HG03439 (cell line): Measurements from ENCODE around the gene RNF183.
"Not testable (repeated sequence)": the region's sequence is repeated elsewhere in the genome, so short reads cannot be mapped to it uniquely, and the experiment has no call there.

Experiments
- ATAC-seq: cut with Tn5 transposase; IDR thresholded peaks from one replicate; pipeline ENCODE4 v1.9.1; 2021; ENCODE audit warnings: mild to moderate bottlenecking, moderate library complexity; ENCODE audit not compliant: unreplicated experiment

Gene RNF183

DNA sequence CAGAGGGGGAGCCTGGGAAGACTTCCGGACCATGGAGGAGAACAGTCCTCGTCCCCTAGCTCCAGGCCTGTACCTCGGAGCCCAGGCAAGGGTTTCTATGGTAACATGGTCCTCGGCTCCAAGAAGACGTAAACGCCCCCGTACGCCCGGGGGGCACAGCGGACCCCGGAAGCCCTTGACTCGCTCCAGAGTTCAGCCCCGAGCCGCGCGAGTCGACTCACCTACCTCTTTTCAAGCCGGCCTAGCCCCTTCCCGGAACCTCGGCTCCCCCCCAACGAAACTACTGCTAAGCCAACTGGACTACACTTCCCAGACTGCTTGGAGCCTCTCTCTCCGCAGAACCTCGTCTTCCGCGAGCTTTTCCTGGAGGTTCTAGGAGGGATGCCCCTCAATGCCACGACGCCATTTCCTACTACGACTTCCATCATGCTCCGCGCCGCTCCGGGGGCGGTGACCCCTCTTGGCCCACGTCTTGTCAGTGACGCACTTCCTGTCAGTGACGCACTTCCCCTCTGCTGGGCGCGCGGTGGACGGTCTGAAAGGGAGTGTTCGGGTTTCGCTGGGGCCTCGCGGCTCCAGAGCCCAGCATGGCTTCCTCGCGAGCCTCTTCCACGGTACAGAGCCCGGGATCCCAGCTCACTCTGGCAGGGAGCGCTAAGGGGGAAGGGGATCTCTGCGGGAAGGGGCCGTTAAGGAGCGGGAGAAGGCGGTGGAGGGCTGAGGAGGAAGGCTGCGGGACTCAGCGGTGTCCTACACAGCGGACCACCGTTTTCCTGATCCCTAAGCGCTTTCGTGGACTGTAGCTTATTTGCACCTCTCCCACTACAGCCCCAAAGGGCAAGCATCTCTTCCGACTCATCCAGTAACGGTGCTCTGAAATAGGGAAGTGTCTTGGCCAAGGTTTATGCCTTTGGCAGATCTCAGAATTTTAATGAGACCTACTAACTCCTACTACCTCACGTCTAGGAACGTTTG lies 27.7 kb downstream of the RNF183 start, which contains the start of the genes CDC26 and PRPF4:
CDC26 (minus strand) TSS at position 416 of the 975 bp plus-strand sequence. CDS start 3,065 bp downstream, outside the sequence.
PRPF4 (plus strand) TSS at position 502 of the 975 bp plus-strand sequence; CDS start at position 588, 86 bp downstream.
- peak; percentile 97 for ATAC-seq

DNA sequence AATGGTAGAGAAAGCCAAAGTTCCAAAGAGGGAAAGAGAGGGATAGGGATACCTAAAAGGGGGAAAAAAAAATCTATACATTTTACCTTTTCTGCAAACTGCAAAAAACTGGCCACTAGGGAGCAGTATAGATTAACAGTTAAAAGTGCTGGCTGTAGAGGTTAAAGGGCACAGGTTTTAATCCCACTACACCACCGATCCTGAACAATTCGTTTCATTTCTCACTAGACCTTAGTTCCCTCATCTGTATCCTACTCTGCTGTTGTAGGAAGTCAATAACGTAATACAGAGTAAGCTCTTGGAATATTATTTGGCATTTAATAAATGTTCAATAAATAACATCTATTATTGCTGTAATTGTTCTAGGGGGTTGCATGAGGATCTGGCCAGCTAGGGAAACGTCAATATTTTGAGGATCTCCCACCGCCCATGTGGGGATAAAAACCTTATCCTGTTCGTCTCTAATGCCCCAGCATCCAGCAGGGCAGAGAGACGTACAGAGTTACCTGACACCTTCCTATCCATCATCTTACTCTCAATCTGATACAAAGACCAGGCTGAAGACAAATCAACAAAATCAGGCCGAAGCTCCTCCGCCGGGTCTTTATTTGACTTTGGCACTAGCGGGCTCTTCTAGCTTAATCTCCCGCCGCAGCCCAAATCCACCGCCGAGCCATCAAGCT lies 28.6 kb downstream of the RNF183 start:
- ATAC-seq, result peak; percentile 0

DNA sequence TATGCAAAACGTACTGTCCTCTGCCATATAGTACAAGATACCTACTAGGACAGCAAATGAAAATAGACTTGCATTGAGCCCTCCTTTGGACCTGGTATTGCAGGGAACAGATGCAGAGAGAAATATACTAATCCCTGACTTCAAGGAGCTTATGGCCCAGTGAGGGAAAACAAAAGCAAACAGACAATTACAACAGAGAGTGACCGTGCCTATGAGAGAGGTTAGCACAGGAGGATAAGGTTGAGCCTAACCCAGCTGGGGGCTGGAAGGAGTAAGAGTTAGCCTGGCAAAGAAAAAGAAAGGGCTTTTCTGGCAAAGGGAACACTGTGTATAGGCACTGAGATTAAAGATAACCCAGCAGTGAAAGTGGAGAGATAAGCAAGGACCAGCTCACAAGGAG lies 33.3 kb downstream of the RNF183 start:
- ATAC-seq, result no peak

DNA sequence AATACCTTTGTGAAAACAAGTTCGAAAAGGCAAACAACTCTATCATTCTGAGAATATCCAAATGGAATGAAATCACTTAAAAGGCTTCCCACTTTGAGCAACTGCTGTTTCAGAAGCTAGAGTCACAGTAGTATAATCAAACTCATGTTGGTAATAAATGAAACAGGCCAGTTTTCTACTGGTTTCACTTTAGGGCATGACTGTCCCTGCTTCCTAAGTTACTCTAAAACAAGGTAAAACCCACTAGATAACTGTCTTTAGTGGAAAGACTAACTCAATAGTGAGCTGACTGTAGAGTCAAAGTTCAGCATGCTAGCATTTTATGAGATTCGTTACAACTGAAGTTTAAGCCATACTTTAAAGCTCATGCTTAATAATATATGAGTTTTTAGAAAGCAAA lies 33.8 kb downstream of the RNF183 start:
- no peak for ATAC-seq

DNA sequence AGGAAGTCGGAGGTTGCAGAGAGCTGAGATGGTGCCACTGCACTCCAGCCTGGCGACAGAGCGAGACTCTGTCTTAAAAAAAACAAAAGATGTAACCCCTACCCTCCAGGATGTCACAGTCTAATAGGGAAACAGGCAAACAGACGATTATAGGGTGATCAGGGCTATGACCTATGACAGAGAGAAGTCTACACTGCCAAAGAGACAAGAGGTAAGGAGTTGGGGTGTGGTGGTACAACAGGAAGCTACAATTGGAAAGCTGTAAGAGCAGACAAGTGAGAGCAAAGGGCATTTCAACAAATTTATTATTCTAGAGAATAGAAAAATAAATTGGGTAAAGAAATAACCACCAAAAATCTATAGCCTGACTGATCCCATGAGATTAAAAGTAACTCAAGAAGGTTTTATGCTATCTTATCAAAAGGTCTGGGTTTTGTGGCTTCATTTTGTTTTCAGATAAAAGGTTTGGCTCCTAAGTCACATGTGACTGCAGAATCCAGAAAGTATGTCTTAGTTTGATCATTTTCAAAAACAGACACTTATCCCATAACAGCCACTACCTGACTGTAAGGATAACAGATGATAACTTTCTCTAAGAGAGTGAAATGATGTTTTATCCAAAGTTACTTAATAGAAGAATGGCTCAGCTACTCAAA lies 35.1 kb downstream of the RNF183 start:
- ATAC-seq, result no peak

DNA sequence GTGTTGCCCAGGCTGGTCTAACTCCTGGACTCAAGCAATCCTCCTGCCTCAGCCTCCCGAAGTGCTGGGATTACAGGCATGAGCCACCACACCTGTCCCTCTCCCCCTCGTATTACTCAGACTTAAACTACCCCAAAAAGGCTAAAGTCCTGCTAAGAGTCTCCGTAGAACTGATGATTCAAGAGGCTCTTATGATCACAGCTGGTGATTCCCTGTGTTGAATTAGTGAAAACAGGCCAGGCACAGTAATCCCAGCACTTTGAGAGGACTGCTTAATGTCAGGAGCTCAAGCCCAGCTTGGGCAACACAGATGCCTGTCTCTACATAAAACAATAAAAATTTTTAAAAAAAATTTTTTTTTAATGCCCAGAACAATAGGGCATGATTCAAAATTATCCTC lies 37.0 kb downstream of the RNF183 start:
- ATAC-seq, result no peak

DNA sequence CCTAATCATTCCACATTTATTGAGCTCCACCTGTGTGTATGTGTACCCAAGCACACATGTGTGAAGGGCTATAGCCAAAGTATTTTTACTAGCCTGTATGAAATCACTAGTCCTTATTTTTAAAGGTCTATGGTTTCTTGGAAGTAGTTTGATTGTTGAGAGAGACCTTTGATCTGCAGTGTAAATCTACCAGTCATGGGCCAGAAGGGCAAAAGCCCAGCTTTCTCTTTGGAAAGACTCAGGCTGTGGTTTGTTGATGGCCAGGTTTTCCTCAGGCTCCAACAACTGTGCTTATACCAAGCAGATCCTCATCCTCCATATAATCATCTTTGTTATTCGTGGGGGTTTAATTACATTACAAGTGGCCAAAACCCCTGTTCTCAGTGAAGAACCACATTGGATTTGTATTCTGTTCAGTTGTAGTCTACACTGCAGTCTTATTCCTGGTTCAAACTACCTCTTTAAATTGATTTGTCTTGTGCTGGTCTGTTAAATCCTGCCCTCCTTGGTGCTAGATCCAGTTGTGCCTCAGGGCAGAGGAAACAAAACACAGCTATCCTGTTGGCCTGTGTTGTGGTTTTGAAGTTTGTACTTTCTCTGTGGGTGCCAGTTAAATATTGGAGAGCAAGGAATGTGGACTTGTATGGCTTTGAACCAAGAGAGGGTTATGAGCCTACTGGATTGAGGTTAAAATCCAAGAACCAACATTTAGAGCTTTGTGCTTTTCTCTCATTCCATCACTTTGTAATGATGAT lies 41.1 kb downstream of the RNF183 start:
- no peak for ATAC-seq

DNA sequence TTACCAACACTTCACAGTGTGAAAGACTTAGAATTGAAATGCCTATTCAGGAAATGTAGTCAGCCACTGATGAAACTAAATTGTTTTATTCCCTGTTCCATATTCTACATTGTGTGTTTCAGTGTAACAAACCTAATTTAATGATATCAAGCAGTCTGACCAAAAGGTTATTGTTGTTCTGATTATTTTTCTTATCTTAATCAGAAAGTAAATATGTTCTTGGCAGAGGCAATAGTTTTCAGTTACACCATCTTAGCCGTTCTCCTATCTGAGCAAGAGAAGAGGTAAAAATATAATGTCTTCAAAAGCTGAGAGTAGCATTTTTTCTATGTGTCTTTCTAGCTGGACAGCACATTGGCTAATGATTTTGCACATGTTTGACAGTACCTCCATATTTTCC lies 44.9 kb downstream of the RNF183 start:
- ATAC-seq, result no peak

DNA sequence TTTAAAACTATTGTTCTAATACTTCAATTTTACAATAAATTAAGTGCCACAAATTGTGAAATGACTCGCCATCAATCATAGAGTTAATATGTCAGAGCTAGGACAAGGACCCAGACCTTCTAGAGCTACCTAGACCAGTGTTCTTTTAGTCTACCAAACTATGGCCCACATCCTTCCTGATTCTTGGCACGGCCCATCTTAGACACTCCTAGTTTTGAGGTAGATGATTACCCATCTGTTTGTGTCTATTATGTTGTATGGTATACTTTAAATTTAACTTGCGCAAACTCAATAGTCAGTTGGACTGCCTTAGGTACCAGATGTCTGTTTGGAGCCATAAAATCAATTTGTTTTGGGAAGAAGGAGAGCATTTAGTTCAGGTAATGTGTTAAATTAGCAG lies 45.3 kb downstream of the RNF183 start:
- no peak for ATAC-seq

DNA sequence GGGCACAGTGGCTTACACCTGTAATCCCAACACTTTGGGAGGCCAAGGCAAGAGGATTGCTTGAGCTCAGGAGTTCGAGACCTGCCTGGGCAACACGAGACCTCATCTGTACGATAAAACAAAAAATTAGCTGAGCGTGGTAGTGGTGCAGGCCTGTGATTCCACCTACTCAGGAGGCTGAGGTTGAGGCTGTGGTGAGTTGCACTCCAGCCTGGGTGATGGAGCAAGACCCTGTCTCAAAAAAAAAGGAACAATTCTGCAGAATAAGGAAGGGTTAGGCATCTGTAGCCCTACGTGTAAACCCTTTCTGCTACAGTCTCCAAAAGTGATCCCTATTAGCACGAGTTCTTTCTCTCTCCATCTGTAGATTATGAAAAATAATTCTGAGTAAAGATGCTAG lies 47.7 kb downstream of the RNF183 start:
- ATAC-seq, result no peak

DNA sequence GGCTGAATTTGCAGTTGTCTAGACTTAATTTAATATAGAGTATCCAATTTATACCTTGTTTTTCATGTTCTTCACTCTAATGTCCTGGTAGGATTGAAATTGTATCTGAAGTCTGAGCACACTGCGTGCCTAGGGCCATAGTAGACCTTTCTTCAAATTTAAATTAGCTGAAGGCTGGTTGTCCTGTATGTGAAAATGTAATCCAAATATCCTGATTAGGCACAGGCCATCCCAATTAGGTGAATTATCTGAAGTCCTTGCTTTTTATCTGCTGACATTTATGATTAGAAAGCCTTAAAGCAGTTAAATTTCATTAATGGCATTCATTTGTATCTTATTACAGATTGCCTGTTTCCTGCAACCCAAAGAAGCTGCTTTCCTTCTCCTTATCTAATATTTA lies 48.2 kb downstream of the RNF183 start:
- no peak for ATAC-seq

DNA sequence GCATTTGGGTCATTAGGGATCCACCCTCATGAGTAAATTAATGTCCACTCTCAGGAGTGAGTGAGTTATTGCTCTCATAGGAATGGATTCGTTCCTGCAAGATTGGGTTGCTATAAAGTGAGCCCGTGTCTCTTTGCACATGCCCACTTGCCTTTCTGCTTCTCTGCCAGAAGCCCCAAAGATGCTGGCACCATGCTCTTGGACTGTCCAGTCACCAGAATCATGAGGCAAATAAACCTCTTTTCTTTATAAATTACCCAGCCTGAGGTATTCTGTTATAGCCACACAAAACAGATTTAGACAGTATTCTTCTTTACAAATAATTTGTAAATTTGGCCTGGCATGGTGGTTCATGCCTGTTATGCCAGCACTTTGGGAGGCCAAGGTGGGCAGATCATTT lies 52.4 kb downstream of the RNF183 start:
- ATAC-seq, result no peak

DNA sequence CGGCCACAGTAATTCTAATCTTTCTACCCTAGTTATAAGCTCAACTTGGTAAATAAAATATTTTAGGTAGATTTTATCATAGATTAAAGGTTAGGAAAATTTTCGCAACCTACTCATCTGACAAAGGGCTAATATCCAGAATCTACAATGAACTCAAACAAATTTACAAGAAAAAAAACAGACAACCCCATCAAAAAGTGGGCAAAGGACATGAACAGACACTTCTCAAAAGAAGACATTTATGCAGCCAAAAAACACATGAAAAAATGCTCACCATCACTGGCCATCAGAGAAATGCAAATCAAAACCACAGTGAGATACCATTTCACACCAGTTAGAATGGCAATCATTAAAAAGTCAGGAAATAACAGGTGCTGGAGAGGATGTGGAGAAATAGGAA lies 53.5 kb downstream of the RNF183 start:
- ATAC-seq, result not testable (repeated sequence)

DNA sequence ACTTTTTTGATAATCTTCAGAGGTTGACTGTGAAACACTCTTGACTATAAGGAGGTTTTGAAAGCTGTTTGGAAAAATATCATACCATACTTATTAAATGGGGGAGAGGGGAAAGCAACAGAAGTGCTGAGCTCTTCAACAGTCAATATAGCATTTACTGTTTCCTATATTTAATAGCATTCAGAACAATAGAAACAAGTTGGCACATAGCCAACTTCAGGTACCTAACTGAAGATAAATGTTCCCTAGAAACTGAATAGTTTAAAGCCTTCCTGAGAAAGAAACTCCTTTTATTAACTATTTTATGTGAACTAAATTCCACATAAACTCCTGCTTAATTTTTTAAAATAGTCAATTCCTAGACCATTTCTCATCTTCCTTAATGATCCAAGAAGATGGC lies 55.5 kb downstream of the RNF183 start:
- ATAC-seq, result no peak
